AG09319 (cell line): ENCODE data around the gene GPRIN2.
"Not testable (repeated sequence)": the region's sequence is repeated elsewhere in the genome, so short reads cannot be mapped to it uniquely, and the experiment has no call there.

Source experiments
- DNase-seq: peaks from one replicate; pipeline ENCODE4 v3.0.0-alpha.2; 2010; ENCODE audit warnings: low read depth; ENCODE audit errors: extremely low read depth
- CTCF ChIP-seq: IDR thresholded peaks from 2 replicates; pipeline ENCODE4 v1.5.1; 2011; ENCODE audit warnings: low read depth, mild to moderate bottlenecking, inconsistent platforms, low read length, moderate library complexity

GPRIN2 gene

GRCh38 chr10:46556515-46557318 lies at the start of gene GPRIN2:
Gene GPRIN2 (minus strand): TSS chr10:46556658. CDS start chr10:46550736, 5,922 bp downstream.
- no peak for DNase-seq
- no peak for TF ChIP-seq CTCF

- not testable (repeated sequence) for DNase-seq
These were observed 44.1 kb upstream of the GPRIN2 start for GRCh38 chr10:46600516-46600915.

- not testable (repeated sequence) for DNase-seq
These were observed 41.3 kb upstream of the GPRIN2 start for GRCh38 chr10:46597616-46598246.

DNA sequence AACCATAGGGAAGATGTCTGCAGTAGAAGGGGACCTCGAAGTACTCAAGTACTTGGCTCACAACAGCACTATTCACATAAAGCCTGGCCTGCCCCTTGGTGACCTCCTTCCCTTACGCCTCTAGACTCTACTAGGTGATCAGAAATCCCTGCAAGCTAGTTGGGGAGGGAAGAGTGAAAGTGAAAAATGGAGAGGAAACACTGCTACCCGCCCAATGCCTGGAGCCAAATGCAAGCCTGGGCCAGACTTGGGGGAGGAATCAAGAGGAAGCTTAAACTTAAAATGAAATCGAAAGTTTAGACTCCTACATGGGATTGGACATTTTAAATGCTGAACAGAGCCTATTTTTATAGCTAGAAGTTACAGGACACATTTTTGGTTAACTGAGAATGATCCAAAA lies 40.1 kb upstream of the GPRIN2 start:
- DNase-seq: not testable (repeated sequence)

DNA sequence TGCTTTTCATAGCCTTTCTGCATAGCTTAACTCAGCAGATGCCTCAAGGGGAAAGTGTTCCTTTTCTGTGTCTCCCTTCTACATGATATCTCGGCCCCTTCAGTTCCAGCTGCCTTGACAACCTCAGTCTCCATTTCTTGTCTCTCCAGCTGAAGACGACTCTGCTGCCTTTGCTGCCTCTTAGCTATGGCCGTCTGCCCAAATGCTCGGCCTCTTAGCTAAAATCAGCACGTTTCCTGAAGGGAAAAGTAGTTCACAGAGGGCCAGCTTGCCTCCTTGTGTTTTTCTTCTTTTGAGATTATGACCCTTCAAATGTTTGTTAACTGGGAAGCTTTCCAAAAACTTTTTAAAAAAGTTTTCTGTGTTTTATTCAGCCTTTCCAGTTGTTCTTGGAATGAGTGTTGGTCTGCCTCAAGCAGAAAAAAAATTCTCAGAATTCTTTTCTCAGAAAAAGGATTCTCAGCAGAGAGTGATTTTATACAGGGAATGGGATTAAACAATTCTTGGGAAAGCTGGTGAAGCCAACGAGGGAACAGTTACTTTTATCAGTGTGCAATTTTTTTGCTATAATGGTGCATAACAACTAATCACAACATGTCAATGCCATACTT lies 38.1 kb upstream of the GPRIN2 start:
- DNase-seq: not testable (repeated sequence)

- not testable (repeated sequence) for DNase-seq
These were observed 36.8 kb upstream of the GPRIN2 start for GRCh38 chr10:46593307-46593706.

DNA sequence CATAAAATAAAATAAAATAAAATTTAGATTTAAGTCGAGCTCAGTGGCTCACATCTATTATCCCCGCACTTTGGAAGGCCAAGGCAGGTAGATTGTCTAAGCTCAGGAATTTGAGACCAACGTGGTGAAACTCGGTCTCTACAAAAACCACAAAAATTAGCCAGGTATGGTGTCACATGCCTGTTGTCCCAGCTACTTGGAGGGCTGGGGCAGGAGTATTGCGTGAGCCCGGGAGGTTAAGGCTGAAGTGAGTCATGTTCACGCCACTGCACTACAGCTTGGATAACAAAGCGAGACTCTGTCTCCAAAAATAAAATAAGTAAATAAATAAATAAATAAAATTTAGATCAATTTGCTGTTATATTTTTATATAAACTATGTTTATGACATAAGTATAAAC lies 34.6 kb upstream of the GPRIN2 start:
- not testable (repeated sequence) for DNase-seq

- DNase-seq: not testable (repeated sequence)
These were observed 33.1 kb upstream of the GPRIN2 start for GRCh38 chr10:46589589-46589988.

DNA sequence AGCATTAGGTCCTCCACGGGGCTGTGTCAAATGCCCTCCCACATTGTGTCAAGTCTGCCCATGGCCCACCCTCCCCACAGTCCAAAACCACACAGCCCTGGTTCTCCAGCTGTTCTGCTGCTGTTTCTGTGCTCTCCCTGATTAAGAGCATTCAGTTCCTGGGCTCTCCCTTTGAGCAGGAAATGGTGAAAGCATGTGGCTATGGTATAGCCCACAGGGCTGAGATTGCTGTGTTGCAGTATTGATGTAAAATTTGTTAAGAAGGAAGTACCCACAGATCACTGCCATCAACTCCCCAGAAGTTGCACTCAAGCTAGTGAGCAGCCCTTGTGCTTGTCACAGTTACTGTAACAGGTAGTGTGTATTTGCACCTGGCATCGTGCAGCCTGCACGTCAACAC lies 31.8 kb upstream of the GPRIN2 start:
- not testable (repeated sequence) for DNase-seq

DNA sequence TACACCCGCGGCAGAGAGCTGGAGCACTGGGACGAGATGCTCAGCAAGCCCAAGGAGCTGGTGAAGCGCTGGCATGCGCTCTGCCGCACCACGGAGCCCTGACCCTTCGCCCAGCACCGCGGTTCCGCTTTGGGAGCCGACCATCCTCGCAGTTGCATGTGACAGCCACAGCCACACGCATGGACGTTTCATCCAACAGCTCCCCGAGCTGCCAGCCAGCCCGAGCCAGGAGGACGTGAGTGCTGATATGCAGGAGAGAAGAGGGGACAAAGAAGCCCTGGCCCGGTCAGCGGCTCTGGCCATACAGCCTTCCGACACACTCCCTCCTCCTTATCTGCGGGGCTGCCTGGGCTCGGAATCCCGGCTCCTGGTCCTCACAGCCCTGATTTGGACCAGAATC lies 31.1 kb upstream of the GPRIN2 start:
- DNase-seq: not testable (repeated sequence)

GRCh38 chr10:46585246-46585645 lies 28.8 kb upstream of the GPRIN2 start:
- DNase-seq: not testable (repeated sequence)

- DNase-seq: not testable (repeated sequence)
These were observed 27.7 kb upstream of the GPRIN2 start for GRCh38 chr10:46584196-46584595.

- not testable (repeated sequence) for DNase-seq
These were observed 26.1 kb upstream of the GPRIN2 start for GRCh38 chr10:46582568-46582967.

DNA sequence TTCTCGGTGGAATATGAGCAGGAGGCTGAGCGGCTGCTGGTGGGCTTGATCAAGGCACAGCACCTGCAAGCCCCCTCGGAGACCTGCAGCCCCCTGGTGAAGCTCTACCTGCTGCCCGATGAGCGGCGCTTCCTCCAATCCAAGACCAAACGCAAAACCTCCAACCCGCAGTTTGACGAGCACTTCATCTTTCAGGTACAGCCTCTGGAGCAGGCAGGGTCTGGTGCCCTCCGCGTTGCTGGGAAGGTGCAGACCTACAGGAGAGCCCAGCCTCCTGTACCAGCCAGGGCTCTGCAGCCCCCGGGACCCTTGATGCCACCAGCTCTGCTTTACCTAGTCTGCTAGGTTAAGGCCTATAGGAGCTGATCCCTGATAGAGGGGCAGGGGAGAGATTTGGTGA lies 25.5 kb upstream of the GPRIN2 start:
- DNase-seq: not testable (repeated sequence)

GRCh38 chr10:46579378-46579777 lies 22.9 kb upstream of the GPRIN2 start:
- not testable (repeated sequence) for DNase-seq

DNA sequence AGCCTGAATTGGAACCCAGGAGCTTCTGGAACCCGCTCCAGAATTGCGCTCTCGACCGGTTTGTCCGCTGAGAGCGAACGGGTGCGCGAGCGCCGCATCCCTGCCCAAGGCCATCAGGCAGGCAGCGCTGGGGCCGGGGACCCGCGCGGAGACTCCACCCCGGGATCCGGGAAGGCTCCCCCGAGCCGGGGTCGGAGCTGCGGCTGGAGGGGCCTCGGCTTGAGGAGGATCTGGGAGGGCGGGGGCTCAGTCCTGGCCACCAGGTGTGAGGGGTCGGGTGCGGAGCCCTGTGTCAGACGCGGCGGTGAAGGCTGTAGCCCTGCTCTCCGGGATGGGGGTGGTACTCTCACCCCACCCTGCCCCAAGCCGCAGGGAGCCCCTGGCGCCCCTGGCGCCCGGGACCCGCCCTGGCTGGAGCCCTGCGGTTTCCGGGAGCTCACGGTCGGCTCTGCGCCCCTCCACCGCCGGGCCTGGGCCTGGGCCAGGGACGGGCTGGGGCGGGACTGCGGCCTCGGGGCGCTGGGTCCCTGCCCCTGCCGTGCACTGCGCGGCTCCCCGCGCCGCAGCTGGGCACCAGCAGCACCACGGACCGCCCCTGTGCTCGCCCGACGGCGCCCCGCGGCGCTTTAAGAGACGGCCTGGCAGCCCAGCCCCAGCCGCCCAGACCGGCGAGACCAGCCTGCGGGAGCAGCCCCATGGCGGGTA lies 22.2 kb upstream of the GPRIN2 start, which contains the start of gene SYT15:
Gene SYT15, plus strand, starts transcription at position 655 of the 705 bp plus-strand sequence. Its CDS starts 41 bp downstream, at position 696.
- DNase-seq: not testable (repeated sequence)

GRCh38 chr10:46577624-46578473 lies 21.4 kb upstream of the GPRIN2 start:
- not testable (repeated sequence) for DNase-seq

DNA sequence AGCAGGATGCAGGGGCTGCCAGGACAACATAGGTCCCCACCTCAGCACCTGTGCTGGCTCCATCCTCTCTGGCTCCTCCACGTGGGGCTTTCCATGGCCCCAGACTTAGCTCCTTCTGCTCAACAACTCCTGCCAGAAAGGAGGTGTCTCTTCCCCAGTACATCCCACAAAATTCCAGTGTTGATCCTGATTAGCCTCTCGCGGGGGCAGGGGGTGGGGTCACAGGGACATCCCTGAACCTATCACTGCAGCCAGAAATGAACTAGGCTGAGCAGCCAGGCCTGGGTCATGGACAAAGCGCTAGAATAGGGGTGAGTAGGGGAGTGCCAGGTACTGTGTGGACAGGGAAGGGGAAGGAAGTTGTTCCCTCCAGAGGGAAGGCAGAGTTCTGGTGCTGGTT lies 17.4 kb upstream of the GPRIN2 start:
- not testable (repeated sequence) for DNase-seq

- not testable (repeated sequence) for DNase-seq
These were observed 16.9 kb upstream of the GPRIN2 start for GRCh38 chr10:46573314-46573713.
